Activated CD4-positive, alpha-beta T cell treated with anti-CD3 and anti-CD28 coated beads, Interleukin-2, amount 10 ng/mL, durations not matched to agents 24 days and 14 days (primary cell): ENCODE measurements around the gene UGT1A6. TPM values are rescaled to one million over a fixed set of nuclear protein-coding genes. Genes with fewer than 3 reads are reported as not detected.
"Not testable (repeated sequence)": the region's sequence is repeated elsewhere in the genome, so short reads cannot be mapped to it uniquely, and the experiment has no call there.

ENCODE experiments used
- DNase-seq: peaks from one replicate; pipeline ENCODE4 v3.0.0; 2022
- H3K27ac Mint-ChIP-seq: one replicate; pipeline ENCODE4 v1.8.0; 2022; ENCODE audit warnings: mild to moderate bottlenecking, mixed read lengths
- H3K27me3 Mint-ChIP-seq: one replicate; pipeline ENCODE4 v1.8.0; 2022; ENCODE audit warnings: mixed read lengths
- H3K36me3 Mint-ChIP-seq: one replicate; pipeline ENCODE4 v1.8.0; 2022; ENCODE audit warnings: low read depth, mild to moderate bottlenecking, mixed read lengths
- H3K4me1 Mint-ChIP-seq: one replicate; pipeline ENCODE4 v1.8.0; 2021; ENCODE audit warnings: mixed read lengths
- H3K4me3 Mint-ChIP-seq: one replicate; pipeline ENCODE4 v1.8.0; 2022; ENCODE audit warnings: mild to moderate bottlenecking, moderate library complexity, mixed read lengths
- H3K9me3 Mint-ChIP-seq: one replicate; pipeline ENCODE4 v1.8.0; 2021; ENCODE audit warnings: mixed read lengths
- intact Hi-C: fragments of 100-400 bp; cut with micrococcal nuclease; formaldehyde crosslinking; loops from one replicate; pipeline ENCODE4 v1.15.1; 2023
- total RNA-seq: library from RNA; stranded (reverse); gene quantifications from 2 replicates; pipeline ENCODE4 v1.2.3, GENCODE V29; 2022

UGT1A6 gene
- total RNA-seq, 1 donor from 2014 or later: not detected

DNA sequence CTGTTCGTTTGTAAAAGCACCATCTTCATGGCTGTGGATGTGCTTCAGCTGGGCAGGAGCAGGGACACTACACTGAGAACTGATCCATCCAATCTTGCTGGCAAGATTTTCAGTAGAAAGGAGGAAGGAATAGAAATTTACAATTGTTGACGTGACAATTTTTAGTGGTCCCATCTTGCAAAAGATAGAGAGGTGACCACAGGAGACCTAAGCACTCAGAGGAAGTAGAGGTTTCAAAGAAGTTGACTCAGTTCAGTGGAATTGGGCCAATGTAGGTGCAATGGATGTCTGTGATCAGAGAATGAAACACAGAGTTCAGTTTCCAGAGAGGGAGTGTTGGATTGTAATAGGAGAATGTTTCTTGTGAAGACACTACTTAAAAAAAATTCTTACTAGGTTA lies 21.4 kb downstream of the UGT1A6 start:
- DNase-seq: no peak
- Mint-ChIP-seq H3K27me3 (peaks cover 21% of the 10 kb centered on the region), H3K36me3 (no peaks in the 10 kb centered on the region), H3K4me1 (no peaks in the 10 kb centered on the region), H3K27ac (no peak overlapping the region), H3K4me3 (no peak overlapping the region), H3K9me3 (no peaks in the 10 kb centered on the region)
- intact Hi-C loops: no loop called here

GRCh38 chr2:233718552-233718951 lies 25.9 kb downstream of the UGT1A6 start, which contains the start of gene UGT1A4:
Gene UGT1A4 (plus strand): TSS chr2:233718736. CDS start chr2:233718821, 85 bp downstream.
- intact Hi-C loops: no loop called here
- no peak within 1 kb of the TSS for H3K4me3 Mint-ChIP-seq
- H3K4me1 Mint-ChIP-seq: no peaks in the 10 kb centered on the region

DNA sequence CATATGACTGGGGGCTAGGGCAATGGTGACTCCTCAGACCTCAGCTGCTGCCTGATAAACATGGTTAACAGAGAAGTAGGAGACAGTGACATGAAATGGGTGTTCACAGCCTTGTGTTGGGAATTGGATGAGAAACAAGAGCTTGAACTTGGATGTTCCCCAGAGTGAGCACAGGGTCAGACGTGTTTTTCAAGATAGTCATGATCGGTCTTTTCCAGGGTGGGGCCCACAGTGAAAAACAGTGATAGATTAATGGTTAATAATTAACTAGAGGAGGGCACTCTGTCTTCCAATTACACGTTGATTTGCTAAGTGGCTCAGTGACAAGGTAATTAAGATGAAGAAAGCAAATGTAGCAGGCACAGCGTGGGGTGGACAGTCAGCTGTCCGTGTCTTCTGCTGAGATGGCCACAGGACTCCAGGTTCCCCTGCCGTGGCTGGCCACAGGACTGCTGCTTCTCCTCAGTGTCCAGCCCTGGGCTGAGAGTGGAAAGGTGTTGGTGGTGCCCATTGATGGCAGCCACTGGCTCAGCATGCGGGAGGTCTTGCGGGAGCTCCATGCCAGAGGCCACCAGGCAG lies 36.1 kb downstream of the UGT1A6 start, which contains the start of gene UGT1A3:
TSS of gene UGT1A3 (plus strand) at position 320 of the 579 bp plus-strand sequence. CDS start at position 405, 85 bp downstream.
- no peak for DNase-seq
- H3K36me3 Mint-ChIP-seq: no peaks in the 10 kb centered on the region
- H3K27me3 Mint-ChIP-seq: peaks cover 6% of the 10 kb centered on the region
- H3K4me1 Mint-ChIP-seq: no peaks in the 10 kb centered on the region
- no peak within 1 kb of the TSS for H3K4me3 Mint-ChIP-seq
- intact Hi-C loops: no loop called here
- H3K27ac Mint-ChIP-seq: no peak within 1 kb of the TSS
- no peaks in the 10 kb centered on the region for H3K9me3 Mint-ChIP-seq

More at GRCh38 chr2:233718552-233718951, 25.9 kb downstream of the UGT1A6 start, which contains the start of gene UGT1A4:
- H3K36me3 Mint-ChIP-seq: no peaks in the 10 kb centered on the region
- H3K9me3 Mint-ChIP-seq: no peaks in the 10 kb centered on the region
- DNase-seq: no peak
- peaks cover 16% of the 10 kb centered on the region for H3K27me3 Mint-ChIP-seq
- no peak within 1 kb of the TSS for H3K27ac Mint-ChIP-seq

GRCh38 chr2:233736868-233737653 lies 44.4 kb downstream of the UGT1A6 start:
- H3K4me3 Mint-ChIP-seq, intact Hi-C loops, H3K27ac Mint-ChIP-seq, H3K4me1 Mint-ChIP-seq, H3K9me3 Mint-ChIP-seq, DNase-seq, H3K36me3 Mint-ChIP-seq: not testable (repeated sequence)
- H3K27me3 Mint-ChIP-seq: peaks cover 12% of the 10 kb centered on the region

DNA sequence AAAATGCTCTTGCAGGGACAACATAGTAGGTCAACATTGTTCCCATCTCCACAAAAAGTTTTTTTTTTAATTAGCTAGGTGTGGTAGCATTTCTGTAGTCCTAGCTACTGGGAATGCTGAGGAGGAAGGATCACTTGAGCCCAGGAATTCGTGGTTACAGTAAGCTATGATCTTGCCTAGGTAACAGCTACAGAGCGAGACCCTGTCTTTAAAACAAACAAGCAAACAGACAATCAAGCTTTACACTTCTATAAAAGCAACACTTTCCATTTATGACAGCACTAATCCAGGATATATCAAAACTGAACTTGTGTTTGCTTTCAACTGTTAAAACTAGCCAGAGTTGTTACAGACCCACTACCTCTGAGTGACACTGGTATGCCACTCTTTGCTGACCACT lies 48.2 kb downstream of the UGT1A6 start:
- no peaks in the 10 kb centered on the region for H3K36me3 Mint-ChIP-seq
- H3K27ac Mint-ChIP-seq: no peak overlapping the region
- DNase-seq: no peak
- H3K4me1 Mint-ChIP-seq: no peaks in the 10 kb centered on the region
- H3K9me3 Mint-ChIP-seq: no peaks in the 10 kb centered on the region
- peaks cover 5% of the 10 kb centered on the region for H3K27me3 Mint-ChIP-seq
- H3K4me3 Mint-ChIP-seq: no peak overlapping the region
- intact Hi-C loops: no loop called here

DNA sequence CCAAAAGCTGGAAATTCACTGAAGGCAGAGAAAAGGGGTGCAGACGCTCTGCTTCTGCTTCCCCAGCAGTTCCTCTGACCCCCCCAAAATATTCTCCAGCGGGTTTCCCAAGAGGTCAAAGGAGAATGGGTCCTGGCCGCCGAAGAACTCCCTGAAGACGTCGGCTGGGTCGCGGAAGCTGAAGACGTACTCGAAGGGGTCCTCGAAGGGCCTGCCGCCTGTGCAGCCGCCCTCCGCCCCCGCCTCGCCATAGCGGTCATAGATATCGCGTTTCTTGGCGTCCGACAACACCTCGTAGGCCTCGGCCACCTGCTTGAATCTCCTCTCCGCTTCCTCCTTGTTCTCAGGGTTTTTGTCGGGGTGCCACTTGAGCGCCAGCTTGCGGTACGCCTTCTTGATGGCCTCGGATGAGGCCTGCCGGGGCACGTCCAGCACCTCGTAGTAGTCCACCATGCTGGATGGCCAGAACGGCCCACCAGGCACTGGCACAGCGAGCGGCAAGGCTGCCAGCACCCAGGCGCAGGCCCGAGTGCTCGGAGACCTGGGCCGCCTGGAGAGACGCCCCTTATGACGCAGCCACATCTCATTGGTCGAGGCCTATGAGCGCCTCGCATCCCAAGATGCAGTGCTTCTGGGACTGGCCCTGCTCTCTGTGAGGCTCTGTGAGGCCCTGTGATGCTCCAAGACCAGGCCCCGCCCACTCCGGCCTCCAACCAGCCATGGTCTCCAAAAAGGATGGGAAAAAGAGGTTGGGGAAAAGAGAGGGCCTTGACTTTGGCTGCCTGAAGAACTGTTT lies 51.0 kb downstream of the UGT1A6 start:
- no peak overlapping the region for H3K27ac Mint-ChIP-seq
- no peaks in the 10 kb centered on the region for H3K36me3 Mint-ChIP-seq
- no peaks in the 10 kb centered on the region for H3K9me3 Mint-ChIP-seq
- no peak for DNase-seq
- no peak overlapping the region for H3K4me3 Mint-ChIP-seq
- intact Hi-C loops: no loop called here
- no peaks in the 10 kb centered on the region for H3K4me1 Mint-ChIP-seq
- H3K27me3 Mint-ChIP-seq: no peaks in the 10 kb centered on the region

DNA sequence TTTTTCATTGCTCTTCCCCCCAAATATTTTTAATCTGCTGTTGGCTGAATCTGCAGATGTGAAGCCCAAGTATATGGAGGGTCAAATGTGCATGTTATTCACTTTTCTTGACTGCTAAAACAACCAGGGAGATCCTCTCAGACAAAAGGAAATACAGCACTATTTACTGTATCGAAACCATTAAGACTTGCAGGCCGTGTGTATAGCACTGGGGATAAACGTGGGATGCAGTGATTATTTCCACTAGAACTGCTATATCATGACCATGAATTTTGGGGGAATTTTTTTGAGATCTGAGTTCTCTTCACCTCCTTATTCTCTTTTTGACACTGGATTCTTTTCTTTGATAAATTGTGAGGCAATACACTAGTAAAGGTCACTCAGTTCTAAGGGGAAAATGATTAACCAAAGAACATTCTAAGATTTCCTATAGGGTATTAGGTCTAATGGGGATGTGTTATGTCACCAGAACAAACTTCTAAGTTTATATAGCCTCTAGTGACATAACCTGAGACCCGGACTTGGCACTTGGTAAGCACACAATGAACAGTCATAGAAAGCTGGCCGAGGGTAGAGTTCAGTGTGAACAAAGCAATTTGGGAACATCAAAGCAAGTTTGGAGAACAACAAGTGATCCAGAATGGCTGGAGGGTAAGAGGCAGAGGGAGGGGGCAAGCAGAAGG lies 52.5 kb downstream of the UGT1A6 start:
- Mint-ChIP-seq H3K4me1 (no peaks in the 10 kb centered on the region), H3K4me3 (no peak overlapping the region), H3K9me3 (peaks cover 9% of the 10 kb centered on the region), H3K27me3 (no peaks in the 10 kb centered on the region), H3K27ac (no peak overlapping the region), H3K36me3 (no peaks in the 10 kb centered on the region)
- intact Hi-C loops: no loop called here
- DNase-seq: no peak

DNA sequence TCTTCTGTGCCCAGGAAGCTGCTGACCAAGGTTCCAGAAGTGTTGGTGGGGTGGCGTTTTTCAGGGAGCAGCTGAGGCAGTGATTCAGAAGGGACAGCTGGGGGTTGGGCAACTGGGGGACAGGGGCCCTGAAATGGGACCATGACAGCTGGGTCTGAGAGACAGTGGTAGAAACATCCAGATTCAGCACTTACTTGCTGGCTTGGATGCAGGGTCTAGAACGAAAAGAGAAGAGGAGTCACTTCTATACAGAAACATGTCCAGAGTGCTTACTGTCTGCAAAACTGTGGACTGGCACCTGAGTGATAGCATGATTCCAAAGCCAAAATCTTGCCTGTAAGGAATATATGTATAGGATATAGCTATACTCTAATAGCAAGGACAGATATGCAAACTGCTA lies 53.1 kb downstream of the UGT1A6 start:
- H3K4me1 Mint-ChIP-seq, DNase-seq, intact Hi-C loops, H3K27me3 Mint-ChIP-seq, H3K9me3 Mint-ChIP-seq, H3K36me3 Mint-ChIP-seq, H3K4me3 Mint-ChIP-seq, H3K27ac Mint-ChIP-seq: not testable (repeated sequence)

DNA sequence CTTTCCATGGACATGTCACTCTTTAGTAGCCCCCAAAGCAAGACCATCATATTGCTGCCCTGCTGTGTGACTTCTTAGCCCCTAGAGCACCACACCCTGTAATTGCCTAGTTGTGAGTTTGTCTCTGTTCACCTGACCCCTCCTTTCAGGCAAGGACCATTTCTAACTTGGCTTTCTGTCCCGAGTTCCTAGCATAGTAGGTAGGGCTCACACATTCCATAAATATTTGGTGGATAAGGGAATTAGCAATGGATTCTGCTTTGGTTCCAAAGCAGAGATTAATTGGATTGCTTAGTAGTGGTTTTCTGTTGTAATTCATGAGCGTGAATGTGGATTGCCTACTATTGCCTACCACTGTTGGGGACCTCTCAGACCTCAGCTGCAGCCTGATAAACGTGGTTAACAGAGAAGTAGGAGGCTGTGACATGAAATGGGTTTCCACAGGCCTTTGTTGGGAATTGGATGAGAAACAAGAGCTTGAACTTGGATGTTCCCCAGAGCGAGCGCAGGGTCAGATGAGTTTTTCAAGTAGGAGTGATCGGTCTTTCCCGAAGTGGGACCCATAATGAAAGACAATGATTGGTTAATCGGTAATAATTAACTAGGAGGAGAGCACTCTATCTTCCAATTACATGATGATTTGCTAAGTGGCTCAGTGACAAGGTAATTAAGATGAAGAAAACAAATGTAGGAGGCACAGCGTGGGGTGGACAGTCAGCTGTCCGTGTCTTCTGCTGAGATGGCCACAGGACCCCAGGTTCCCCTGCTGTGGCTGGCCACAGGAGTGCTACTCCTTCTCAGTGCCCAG lies 54.0 kb downstream of the UGT1A6 start:
- Mint-ChIP-seq H3K9me3 (peaks cover 13% of the 10 kb centered on the region), H3K4me1 (no peaks in the 10 kb centered on the region), H3K27ac (no peak overlapping the region), H3K4me3 (no peak overlapping the region), H3K36me3 (no peaks in the 10 kb centered on the region), H3K27me3 (no peaks in the 10 kb centered on the region)
- no peak for DNase-seq
- intact Hi-C loops: no loop called here

DNA sequence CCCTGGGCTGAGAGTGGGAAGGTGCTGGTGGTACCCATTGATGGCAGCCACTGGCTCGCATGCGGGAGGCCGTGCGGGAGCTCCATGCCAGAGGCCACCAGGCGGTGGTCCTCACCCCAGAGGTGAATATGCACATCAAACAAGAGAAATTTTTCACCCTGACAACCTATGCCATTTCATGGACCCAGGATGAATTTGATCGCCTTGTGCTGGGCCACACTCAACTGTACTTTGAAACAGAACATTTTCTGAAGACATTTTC lies 54.5 kb downstream of the UGT1A6 start:
- Mint-ChIP-seq H3K27me3 (no peaks in the 10 kb centered on the region), H3K4me3 (no peak overlapping the region), H3K27ac (no peak overlapping the region), H3K9me3 (peaks cover 17% of the 10 kb centered on the region), H3K36me3 (no peaks in the 10 kb centered on the region), H3K4me1 (no peaks in the 10 kb centered on the region)
- no peak for DNase-seq
- intact Hi-C loops: no loop called here

DNA sequence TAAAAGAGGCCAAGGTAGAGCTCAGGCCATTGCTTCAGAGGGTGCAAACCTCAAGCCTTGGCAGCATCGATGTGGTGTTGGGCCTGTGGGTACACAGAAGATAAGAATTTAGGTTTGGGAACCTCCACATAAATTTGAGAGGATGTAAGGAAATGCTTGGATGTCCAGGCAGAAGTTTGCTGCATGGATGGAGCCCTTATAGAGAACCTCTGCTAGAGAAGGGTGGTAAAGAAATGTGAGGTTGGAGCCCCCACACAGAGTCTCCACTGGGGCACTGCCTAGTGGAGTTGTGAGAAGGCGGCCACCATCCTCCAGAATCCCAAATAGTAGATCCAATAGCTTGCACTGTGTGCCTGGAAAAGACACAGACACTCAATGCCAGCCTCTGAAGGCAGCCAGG lies 58.0 kb downstream of the UGT1A6 start:
- H3K4me3 Mint-ChIP-seq, DNase-seq, H3K36me3 Mint-ChIP-seq, H3K4me1 Mint-ChIP-seq, H3K27ac Mint-ChIP-seq, intact Hi-C loops, H3K27me3 Mint-ChIP-seq: not testable (repeated sequence)
- H3K9me3 Mint-ChIP-seq: peaks cover 17% of the 10 kb centered on the region

- H3K27ac Mint-ChIP-seq, H3K36me3 Mint-ChIP-seq, H3K4me1 Mint-ChIP-seq, DNase-seq, H3K4me3 Mint-ChIP-seq, intact Hi-C loops, H3K27me3 Mint-ChIP-seq: not testable (repeated sequence)
- peaks cover 17% of the 10 kb centered on the region for H3K9me3 Mint-ChIP-seq
These were observed 58.7 kb downstream of the UGT1A6 start for GRCh38 chr2:233751212-233752009.
